H9 (cell line): ENCODE data around the gene CACNA1G. TPM values are rescaled to one million over a fixed set of nuclear protein-coding genes. Genes with fewer than 3 reads are reported as not detected.

Experiments
- DNase-seq: peaks from one replicate; pipeline ENCODE4 v3.0.0-alpha.2; 2017
- H2AFZ ChIP-seq: one replicate; pipeline ENCODE4 v1.6.1; 2013; ENCODE audit warnings: mild to moderate bottlenecking, low read length, control low read depth, moderate library complexity
- H2AK5ac ChIP-seq: 2 replicates; pipeline ENCODE4 v1.6.1; 2013; ENCODE audit warnings: low read length, control low read depth, mixed read lengths; ENCODE audit not compliant: insufficient read length
- H2BK120ac ChIP-seq: one replicate; pipeline ENCODE4 v1.6.1; 2013; ENCODE audit warnings: low read depth, mild to moderate bottlenecking, low read length, control low read depth, inconsistent platforms; ENCODE audit not compliant: poor library complexity, severe bottlenecking
- H2BK12ac ChIP-seq: 2 replicates; pipeline ENCODE4 v1.6.1; 2013; ENCODE audit warnings: low read length, control low read depth, mixed read lengths, low read depth; ENCODE audit not compliant: insufficient read length
- H2BK15ac ChIP-seq: 2 replicates; pipeline ENCODE4 v1.6.1; 2013; ENCODE audit warnings: low read depth, low read length, control low read depth
- H2BK20ac ChIP-seq: one replicate; pipeline ENCODE4 v1.6.1; 2013; ENCODE audit warnings: low read depth, mild to moderate bottlenecking, low read length, control low read depth, inconsistent platforms; ENCODE audit not compliant: poor library complexity, severe bottlenecking
- H2BK5ac ChIP-seq: 2 replicates; pipeline ENCODE4 v1.6.1; 2013; ENCODE audit warnings: low read length, control low read depth, mixed read lengths; ENCODE audit not compliant: insufficient read length
- H3K14ac ChIP-seq: 2 replicates; pipeline ENCODE4 v1.6.1; 2013; ENCODE audit warnings: low read length, control low read depth; ENCODE audit not compliant: insufficient read depth
- H3K18ac ChIP-seq: 2 replicates; pipeline ENCODE4 v1.6.1; 2013; ENCODE audit warnings: low read depth, mild to moderate bottlenecking, mixed read lengths, low read length, control low read depth; ENCODE audit not compliant: insufficient read length
- H3K23ac ChIP-seq: 2 replicates; pipeline ENCODE4 v1.6.1; 2013; ENCODE audit warnings: low read length, control low read depth, mixed read lengths, low read depth; ENCODE audit not compliant: insufficient read length
- H3K23me2 ChIP-seq: 2 replicates; pipeline ENCODE4 v1.6.1; 2013; ENCODE audit warnings: low read depth, mild to moderate bottlenecking, mixed read lengths, low read length, control low read depth; ENCODE audit not compliant: insufficient read length, poor library complexity, severe bottlenecking
- H3K27ac ChIP-seq: 2 replicates; pipeline ENCODE4 v1.5.1; 2013; ENCODE audit warnings: low read length, control low read depth, mixed read lengths, low read depth; ENCODE audit not compliant: insufficient read length
- H3K27me3 ChIP-seq: 2 replicates; pipeline ENCODE4 v1.6.1; 2013; ENCODE audit warnings: low read length, control low read depth, inconsistent platforms; ENCODE audit not compliant: insufficient read depth
- H3K4ac ChIP-seq: 2 replicates; pipeline ENCODE4 v1.6.1; 2013; ENCODE audit warnings: low read depth, mild to moderate bottlenecking, control low read depth, inconsistent platforms, low read length, moderate library complexity
- H3K4me1 ChIP-seq: 2 replicates; pipeline ENCODE4 v1.6.1; 2013; ENCODE audit warnings: low read length, control low read depth, inconsistent platforms; ENCODE audit not compliant: insufficient read depth
- H3K4me2 ChIP-seq: 2 replicates; pipeline ENCODE4 v1.6.1; 2013; ENCODE audit warnings: low read length, control low read depth, mixed read lengths; ENCODE audit not compliant: insufficient read length, insufficient read depth
- H3K56ac ChIP-seq: 2 replicates; pipeline ENCODE4 v1.6.1; 2013; ENCODE audit warnings: low read depth, mild to moderate bottlenecking, mixed read lengths, low read length, control low read depth; ENCODE audit not compliant: insufficient read length
- H3K79me1 ChIP-seq: 2 replicates; pipeline ENCODE4 v1.6.1; 2013; ENCODE audit warnings: low read depth, mild to moderate bottlenecking, moderate library complexity, low read length, control low read depth, inconsistent platforms; ENCODE audit not compliant: insufficient read depth, poor library complexity, severe bottlenecking
- H3K79me2 ChIP-seq: 2 replicates; pipeline ENCODE4 v1.6.1; 2013; ENCODE audit warnings: low read length, control low read depth, inconsistent platforms; ENCODE audit not compliant: insufficient read depth
- H3K9ac ChIP-seq: 2 replicates; pipeline ENCODE4 v1.6.1; 2013; ENCODE audit warnings: low read length, control low read depth, mixed read lengths; ENCODE audit not compliant: insufficient read length; ENCODE audit errors: extremely low read depth
- H3K9me3 ChIP-seq: one replicate; pipeline ENCODE4 v1.6.1; 2013; ENCODE audit warnings: low read depth, low read length, inconsistent platforms; ENCODE audit not compliant: control insufficient read depth
- H3T11ph ChIP-seq: one replicate; pipeline ENCODE4 v1.6.1; 2013; ENCODE audit warnings: mild to moderate bottlenecking, low read length, control low read depth, inconsistent platforms
- H4K20me1 ChIP-seq: one replicate; pipeline ENCODE4 v1.6.1; 2013; ENCODE audit not compliant: control insufficient read depth, insufficient read length, insufficient read depth
- H4K5ac ChIP-seq: 2 replicates; pipeline ENCODE4 v1.6.1; 2013; ENCODE audit warnings: low read depth, mild to moderate bottlenecking, mixed read lengths, low read length, control low read depth; ENCODE audit not compliant: insufficient read length
- H4K8ac ChIP-seq: replicated peaks from 2 replicates; pipeline ENCODE4 v1.6.1; 2013; ENCODE audit warnings: low read length, control low read depth, mixed read lengths, low read depth; ENCODE audit not compliant: insufficient read length
- H4K91ac ChIP-seq: 2 replicates; pipeline ENCODE4 v1.6.1; 2013; ENCODE audit warnings: low read depth, mild to moderate bottlenecking, moderate library complexity, mixed read lengths, low read length, control low read depth; ENCODE audit not compliant: insufficient read length
- H3K27ac Mint-ChIP-seq, 3 experiments: 2 replicates in 2 of 3; 3 replicates in 1 of 3; pipeline ENCODE4 v1.8.0; 2020 to 2021; ENCODE audit warnings: mixed read lengths in 3 of 3, mild to moderate bottlenecking in 1 of 3, moderate library complexity in 1 of 3
- H3K27me3 Mint-ChIP-seq: 2 replicates; pipeline ENCODE4 v1.8.0; 2021; ENCODE audit warnings: low read depth, mild to moderate bottlenecking, moderate library complexity, mixed read lengths
- H3K36me3 Mint-ChIP-seq, 3 experiments: 2 replicates in 2 of 3; 3 replicates in 1 of 3; pipeline ENCODE4 v1.8.0; 2020 to 2021; ENCODE audit warnings: low read depth in 3 of 3, mixed read lengths in 3 of 3; ENCODE audit not compliant: insufficient read depth in 1 of 3
- H3K4me1 Mint-ChIP-seq, 2 experiments: 2 replicates each; pipeline ENCODE4 v1.8.0; 2020; ENCODE audit warnings: mixed read lengths in 2 of 2
- H3K4me3 Mint-ChIP-seq, 2 experiments: 2 replicates in 1 of 2; 3 replicates in 1 of 2; pipeline ENCODE4 v1.8.0; 2020 to 2021; ENCODE audit warnings: mild to moderate bottlenecking in 2 of 2, mixed read lengths in 2 of 2, moderate library complexity in 1 of 2
- H3K9me3 Mint-ChIP-seq, 2 experiments: 2 replicates in 1 of 2; 3 replicates in 1 of 2; pipeline ENCODE4 v1.8.0; 2020; ENCODE audit warnings: mild to moderate bottlenecking in 2 of 2, mixed read lengths in 2 of 2, moderate library complexity in 1 of 2
- CTCF ChIP-seq: fragments of 200-600 bp; sonication (generic); conservative IDR thresholded peaks from 3 replicates; pipeline ENCODE4 v1.8.0; 2021; ENCODE audit warnings: antibody characterized with exemption, mild to moderate bottlenecking
- WGBS: extraction: QIAGEN DNeasy Blood & Tissue Kit; methylation state at CpG from one replicate; pipeline ENCODE4 v1.1.7; 2013; ENCODE audit warnings: missing lambda C conversion rate, low lambda C conversion rate, mixed read lengths; ENCODE audit not compliant: insufficient read length; ENCODE audit errors: extremely low coverage; 5-methylcytosine and 5-hydroxymethylcytosine counted together
- total RNA-seq: library from RNA; stranded (reverse); gene quantifications from 2 replicates; pipeline ENCODE4 v1.2.1, GENCODE V29; 2021

Gene CACNA1G
- total RNA-seq, 1 experiment from 2014 or later: 1.5 TPM

GRCh38 chr17:50538549-50539410, 21.7 kb upstream of the CACNA1G start:
- H3K4me1 Mint-ChIP-seq: peaks cover 31 to 46% of the 10 kb centered on the region in 2 experiments
- H3K4ac ChIP-seq: no peak overlapping the region
- no peak overlapping the region for H4K8ac ChIP-seq
- no peak overlapping the region for H2BK12ac ChIP-seq
- no peak overlapping the region for H2BK15ac ChIP-seq
- no peak overlapping the region for H4K5ac ChIP-seq
- H3K4me3 Mint-ChIP-seq: peak overlapping the region in 1 of 2 experiments; percentile 5; a peak in 1 of 5 replicates
- no peak overlapping the region for H3K14ac ChIP-seq
- TF ChIP-seq CTCF: no peak
- no peak overlapping the region for H3K18ac ChIP-seq
- no peak overlapping the region for H2BK120ac ChIP-seq
- H3K4me1 ChIP-seq: peaks cover 4% of the 10 kb centered on the region; the same call in 1 of the 2 replicates
- no peak overlapping the region for H3K23ac ChIP-seq
- peak; percentile 46 for DNase-seq
- no peak overlapping the region for H4K91ac ChIP-seq
- no peaks in the 10 kb centered on the region for H3K9me3 ChIP-seq
- H2AFZ ChIP-seq: no peak overlapping the region
- H2AK5ac ChIP-seq: no peak overlapping the region
- H3K9me3 Mint-ChIP-seq: no peaks in the 10 kb centered on the region
- no peak overlapping the region for H3K27ac Mint-ChIP-seq
- H3K23me2 ChIP-seq: peaks cover 12% of the 10 kb centered on the region
- H3K79me2 ChIP-seq: no peaks in the 10 kb centered on the region
- H3K27ac ChIP-seq: no peak overlapping the region
- H3T11ph ChIP-seq: no peak overlapping the region
- H3K79me1 ChIP-seq: no peaks in the 10 kb centered on the region
- H3K27me3 Mint-ChIP-seq: peaks cover 26% of the 10 kb centered on the region
- no peak overlapping the region for H3K9ac ChIP-seq
- no peak overlapping the region for H2BK20ac ChIP-seq
- peaks cover 0 to 5% (median 0%) of the 10 kb centered on the region in 3 experiments; a peak in 3 of 7 replicates for H3K36me3 Mint-ChIP-seq
- no peaks in the 10 kb centered on the region; the same call in 1 of the 2 replicates for H3K27me3 ChIP-seq
- H3K4me2 ChIP-seq: no peak overlapping the region
- no peaks in the 10 kb centered on the region for H4K20me1 ChIP-seq
- no peak overlapping the region for H2BK5ac ChIP-seq
- WGBS: no CpG with 5 or more reads among the region's 20 CpGs
- no peak overlapping the region for H3K56ac ChIP-seq
